Adipose tissue (tissue), 3 donors: ENCODE results near the gene CTBP2. TPM values are rescaled to one million over a fixed set of nuclear protein-coding genes. Genes with fewer than 3 reads are reported as not detected.

Experiments
- H3K27ac ChIP-seq: one replicate; pipeline ENCODE4 v1.5.1; 2013; ENCODE audit warnings: low read depth, low read length
- WGBS, 3 donors: extraction: QIAGEN DNeasy Blood & Tissue Kit; methylation state at CpG; one replicate each; pipeline ENCODE4 v1.1.7; 2013; 5-methylcytosine and 5-hydroxymethylcytosine counted together
- polyA plus RNA-seq, 3 donors: library from polyadenylated mRNA; stranded (reverse); fragments of 200-250 nt; gene quantifications; one replicate each; pipeline ENCODE4 v1.2.3, GENCODE V29; 2013
- donor health status: healthy with polysubstance abuse.
- donor health status: Bipolar disorder and iron deficiency.
- donor health status: healthy.

CTBP2 gene
- polyA plus RNA-seq = 10 to 100 TPM; 18.9 to 29.8 (median 29.5) TPM

DNA sequence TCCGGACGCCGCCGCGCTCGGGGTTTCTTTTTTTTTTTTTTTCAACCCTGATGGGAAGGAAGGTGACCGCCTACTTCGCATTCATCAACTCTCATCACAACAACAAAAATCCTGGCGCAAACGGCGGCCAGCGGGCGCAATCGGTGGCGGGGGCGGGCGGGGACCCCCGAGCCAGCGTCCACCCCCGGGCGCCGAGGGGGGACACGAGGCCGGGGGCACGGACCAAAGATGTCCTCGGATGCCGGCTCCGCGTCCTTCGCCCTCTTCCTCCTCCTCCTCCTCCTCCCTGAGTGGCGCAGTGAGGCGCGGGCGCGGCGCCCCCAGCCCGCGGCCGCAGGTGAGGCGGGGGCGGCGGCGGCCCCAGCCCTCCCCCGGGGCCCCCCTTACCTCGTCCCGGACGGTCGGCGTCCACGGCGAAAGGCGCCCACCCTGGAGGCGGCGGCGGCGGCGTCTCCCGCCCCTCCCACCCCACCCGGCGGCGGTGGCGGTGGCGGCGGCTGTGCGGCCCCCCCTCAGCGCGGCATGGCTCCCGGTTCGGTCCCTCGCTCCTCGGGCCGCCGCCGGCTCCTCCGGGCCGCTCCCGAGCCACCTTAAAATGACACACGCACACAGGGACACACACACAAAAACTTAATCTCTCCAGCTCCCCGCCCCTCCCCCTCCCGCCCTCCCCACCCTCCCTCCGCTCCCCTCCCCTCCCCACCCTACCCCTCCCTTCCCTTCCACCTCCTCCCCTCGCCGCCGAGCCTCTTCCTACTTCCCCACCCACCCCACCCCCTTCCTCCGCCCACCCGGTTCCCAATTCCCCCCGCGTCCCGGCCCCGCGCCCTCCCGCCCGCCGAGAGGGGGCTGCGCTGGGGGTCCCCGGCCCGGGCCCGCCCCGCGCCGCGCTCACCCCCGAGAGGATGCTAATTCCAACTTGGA is at the start of gene CTBP2:
Gene CTBP2 (minus strand): TSS at position 632 of the 924 bp plus-strand sequence.
- H3K27ac ChIP-seq = peak within 1 kb of the TSS; percentile 86
- WGBS, 3 donors = 1% methylated on average over 36 to 98 of the region's 103 CpGs

DNA sequence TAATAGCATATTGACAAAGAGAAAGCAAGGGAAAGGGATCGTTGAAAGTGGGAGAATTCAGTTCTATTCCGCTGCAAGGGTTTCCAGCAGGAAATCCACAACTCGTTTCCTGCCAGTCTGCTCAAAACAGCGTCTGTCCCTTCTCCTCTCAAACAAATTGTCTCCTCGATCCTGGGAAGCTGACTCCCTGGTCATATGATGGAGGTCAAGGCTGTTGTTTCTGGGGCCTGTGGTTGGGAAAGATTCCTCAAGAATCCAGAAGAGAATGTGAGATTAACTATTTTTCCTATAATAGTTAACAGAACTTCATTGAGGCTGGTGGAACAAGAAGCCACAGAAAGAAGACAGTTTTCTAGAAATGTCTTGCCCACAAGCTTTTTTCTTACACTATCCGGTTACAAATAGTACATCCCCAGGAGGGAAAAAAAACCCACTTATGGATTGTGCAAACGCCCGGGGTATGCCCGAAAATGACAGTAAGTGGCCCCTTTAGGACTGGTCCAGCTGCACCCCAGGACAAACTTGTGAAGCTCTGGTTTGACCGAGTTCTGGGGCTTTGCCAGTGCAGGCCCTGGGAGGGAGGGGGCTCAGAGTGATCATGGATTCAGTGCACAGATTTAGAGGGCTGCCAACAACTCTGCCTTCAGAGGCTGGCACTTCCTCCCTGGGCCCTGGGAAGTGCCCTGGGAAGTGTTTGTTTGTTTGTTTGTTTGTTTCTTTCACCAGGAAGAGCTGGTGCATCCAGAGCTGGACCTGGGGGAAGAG is 49.4 kb upstream of the CTBP2 start:
- WGBS, 3 donors = 51 to 79% (median 54%) methylated on average over 10 of the region's 10 CpGs
- H3K27ac ChIP-seq = no peak overlapping the region

DNA sequence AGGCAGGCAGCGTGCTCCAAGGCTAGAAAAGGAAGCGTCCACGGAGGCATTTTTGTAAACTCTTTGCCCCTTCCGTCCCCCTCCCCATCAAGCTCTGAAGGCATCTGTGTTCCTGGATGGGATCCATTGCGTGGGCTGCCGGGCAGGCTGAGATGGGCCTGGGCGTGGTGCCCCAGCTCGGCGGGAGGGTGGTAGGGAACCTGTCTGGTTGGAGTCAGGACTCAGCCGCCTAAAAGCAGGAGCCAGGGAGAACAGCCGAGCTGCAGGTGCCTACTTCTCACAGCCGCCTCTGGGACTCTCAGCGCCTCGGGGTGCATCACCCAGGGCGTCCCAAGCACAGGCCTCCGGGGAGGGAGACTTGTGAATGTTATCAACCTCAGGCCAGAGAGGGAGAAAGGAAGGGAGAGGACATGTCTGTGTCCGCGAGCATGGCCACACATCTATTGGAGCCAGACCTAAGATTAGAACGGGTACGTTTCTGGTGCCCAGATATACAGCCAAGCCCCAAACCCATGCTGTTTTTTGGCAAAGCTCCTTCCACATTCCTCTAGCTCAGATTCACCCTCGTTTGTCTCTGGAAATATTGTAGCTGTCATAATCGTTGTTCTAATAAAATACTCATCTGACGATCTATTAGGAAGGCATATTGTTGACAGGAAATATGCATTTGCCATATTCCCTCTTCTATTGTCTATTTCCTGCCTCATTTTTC is 48.6 kb upstream of the CTBP2 start:
- 77 to 79% (median 79%) methylated on average over 23 of the region's 23 CpGs for WGBS, 3 donors
- H3K27ac ChIP-seq = no peak overlapping the region

DNA sequence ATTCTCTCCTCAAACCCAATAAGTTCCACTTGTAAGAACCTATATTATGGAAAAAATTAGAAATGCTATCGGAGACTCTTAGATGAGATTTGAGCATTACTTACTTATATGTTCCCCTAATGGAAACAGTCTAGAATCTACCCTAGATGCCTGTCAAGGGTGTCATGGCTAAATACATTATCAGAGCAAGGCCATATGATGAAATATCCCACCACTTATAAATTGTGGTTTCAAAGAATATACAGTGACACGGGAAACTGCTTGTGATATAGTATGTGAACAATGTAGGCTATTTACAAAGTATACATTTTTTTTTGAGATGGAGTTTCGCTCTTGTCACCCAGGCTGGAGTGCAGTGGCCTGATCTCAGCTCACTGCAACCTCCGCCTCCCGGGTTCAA is 46.3 kb upstream of the CTBP2 start:
- 89 to 96% (median 92%) methylated on average over 5 of the region's 5 CpGs for WGBS, 3 donors
- H3K27ac ChIP-seq = no peak overlapping the region

DNA sequence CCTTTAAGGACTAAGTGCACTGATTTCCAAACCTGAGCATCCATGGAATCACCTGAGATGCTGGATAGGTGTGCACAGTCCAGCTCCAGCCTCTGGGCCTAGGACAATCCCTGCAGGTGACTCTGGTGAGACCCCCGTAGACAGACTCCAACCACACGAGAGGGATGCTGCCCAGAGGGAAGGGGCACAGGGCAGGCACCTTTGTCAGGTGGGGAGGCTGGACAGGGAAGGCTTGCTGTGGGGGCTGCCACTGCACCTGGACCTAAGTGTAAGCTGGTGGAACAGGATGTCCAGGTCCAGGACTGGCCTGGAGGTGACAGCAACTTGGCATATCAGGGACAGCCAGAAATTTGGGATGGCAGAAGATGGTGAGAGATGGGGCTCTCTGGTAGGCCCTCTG is 45.1 kb upstream of the CTBP2 start:
- 71 to 79% (median 75%) methylated on average over 2 of the region's 2 CpGs for WGBS, 3 donors
- no peak overlapping the region for H3K27ac ChIP-seq

DNA sequence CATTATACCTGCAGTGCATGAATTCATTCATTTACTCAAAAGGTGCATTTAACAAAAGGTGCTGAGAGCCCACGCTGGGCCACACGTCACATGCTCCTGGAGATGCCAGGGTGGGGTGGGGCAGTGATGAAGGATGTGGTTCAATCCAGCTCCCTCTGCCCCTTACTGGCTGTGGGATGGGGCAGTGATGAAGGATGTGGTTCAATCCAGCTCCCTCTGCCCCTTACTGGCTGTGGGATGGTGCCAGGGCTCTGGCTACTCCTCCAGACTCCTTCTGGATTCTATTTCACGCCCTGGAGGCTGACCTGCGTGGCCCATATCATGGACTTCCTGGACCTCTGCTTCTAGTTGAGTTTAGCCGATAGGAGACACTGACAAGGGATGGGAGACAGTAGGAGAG is 44.0 kb upstream of the CTBP2 start:
- WGBS, 3 donors = 78 to 93% (median 88%) methylated on average over 5 of the region's 5 CpGs
- no peak overlapping the region for H3K27ac ChIP-seq

DNA sequence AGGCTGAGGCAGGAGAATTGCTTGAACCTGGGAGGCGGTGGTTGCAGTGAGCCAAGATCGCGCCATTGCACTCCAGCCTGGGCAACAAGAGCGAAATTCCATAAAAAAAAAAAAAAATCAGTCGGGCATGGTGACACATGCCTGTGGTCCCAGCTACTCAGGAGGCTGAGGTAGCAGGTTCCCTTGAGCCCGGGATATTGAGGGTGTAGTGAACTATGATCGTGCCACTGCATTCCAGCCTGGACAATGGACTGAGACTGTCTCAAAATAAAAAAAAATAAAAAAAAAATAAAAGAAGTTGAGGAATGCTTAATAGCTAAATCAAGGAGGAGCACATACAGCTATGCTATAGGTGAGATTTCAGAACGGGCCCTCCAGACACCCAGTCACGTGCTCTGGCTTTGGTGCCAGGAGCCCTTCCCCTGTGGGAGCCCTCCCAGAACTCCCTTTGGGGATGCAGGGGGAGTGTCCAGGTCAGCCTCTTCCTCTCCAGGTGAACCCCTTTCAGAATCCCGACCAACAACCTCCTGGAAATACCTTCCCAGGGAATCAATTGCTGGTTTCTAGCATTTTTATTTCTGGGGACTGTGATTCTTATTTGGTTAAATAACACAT is 42.9 kb upstream of the CTBP2 start:
- H3K27ac ChIP-seq = no peak overlapping the region
- WGBS, 3 donors = 87 to 91% (median 88%) methylated on average over 10 of the region's 10 CpGs

DNA sequence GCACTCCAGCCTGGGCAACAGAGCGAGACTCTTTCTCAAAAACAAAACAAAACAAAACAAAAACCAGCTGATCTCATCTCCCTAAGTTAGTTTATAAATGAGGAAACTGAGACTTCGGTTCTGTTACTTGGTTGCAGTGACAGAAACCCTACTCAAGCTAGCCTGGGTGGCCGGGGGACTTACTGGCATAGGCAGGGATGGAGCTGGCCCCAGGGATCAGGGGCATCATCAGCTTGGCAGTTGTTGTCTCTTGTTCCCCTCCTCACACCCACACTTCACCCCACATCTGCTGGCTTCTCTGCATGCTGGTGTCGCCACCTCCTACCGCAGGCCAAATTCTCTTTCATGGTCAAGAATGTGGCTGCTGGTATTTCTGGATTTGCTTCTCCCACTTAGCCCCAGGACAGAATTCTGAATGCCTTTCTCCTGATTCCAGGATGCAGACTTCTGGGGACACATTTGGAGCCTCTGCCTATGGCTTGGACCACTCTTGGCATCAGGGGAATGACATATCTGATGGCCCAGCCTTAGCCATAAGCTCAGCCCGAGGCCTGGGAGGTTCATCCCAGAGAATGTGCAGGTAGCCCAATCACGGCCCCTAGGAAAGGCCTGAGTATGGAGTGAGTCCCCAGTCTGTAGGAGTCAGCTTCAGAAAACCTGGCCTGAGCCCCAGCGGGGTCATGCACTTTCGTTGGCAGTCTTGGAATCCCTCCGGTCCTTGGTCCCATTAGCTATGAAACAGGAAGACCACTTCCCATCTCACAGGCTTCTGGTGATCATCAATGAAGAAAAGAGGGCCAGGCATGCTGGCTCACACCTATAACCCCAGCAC is 41.6 kb upstream of the CTBP2 start:
- WGBS, 3 donors = 85 to 95% (median 89%) methylated on average over 10 of the region's 10 CpGs
- H3K27ac ChIP-seq = no peak overlapping the region

DNA sequence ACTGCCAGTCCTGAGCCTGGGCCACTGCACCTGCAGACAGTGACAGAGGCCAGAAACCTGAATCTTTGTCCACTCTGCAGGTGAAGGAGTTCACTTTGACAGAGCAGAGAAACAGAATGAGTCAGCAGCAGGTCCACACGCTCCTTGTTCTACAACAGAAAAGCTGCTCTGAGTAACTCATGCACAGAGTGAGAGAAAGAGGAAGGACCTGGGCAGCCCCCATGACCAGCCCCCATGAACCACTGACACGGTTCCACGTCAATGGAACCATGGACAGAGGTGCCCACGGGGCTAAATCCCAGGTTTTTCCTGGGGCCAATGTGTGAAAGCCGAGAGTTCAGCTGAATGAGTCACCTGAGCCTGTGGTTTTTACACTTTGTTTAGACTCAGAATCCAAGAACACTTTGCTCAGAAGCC is 40.8 kb upstream of the CTBP2 start:
- H3K27ac ChIP-seq = no peak overlapping the region
- WGBS, 3 donors = 50 to 71% (median 53%) methylated on average over 5 of the region's 5 CpGs

DNA sequence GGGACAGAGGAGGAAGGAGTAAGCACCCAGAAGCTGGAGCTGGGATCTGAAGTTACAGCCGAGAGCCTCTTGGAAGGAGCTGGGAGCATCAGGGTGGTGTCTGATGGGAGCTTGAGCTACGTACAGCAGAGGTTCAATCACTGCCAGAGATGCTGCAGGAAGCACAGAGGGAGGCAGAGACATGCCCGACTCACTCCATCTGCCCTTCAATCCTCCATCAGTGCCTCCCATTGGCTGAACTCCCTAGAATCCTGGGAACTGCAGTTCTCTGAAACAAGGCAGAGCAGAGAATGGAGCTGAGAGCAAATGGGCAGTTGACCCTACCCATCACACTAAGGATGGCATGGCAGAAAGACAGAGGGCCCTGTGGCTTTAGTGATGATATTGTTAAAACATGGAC is 40.0 kb upstream of the CTBP2 start:
- H3K27ac ChIP-seq = no peak overlapping the region
- 62 to 86% (median 65%) methylated on average over 3 of the region's 3 CpGs for WGBS, 3 donors

DNA sequence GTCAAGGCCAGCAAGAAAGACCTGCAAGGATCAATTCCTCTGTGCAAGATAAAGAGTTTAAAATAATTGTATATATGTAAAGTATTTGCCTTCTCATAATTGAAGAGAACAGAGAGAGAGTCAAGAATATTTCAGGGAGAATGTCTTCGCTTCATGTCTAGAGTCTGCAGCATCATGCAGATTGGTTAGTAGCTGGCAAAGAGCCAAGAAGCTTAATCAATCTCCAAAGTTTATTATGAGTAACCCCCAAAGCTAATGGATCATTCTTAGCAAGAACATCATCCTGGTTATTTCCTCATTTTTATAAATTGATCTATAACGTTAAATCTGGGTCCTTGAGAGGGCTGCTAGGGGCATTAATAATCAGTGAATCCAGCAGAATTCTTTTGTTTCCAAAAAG is 38.9 kb upstream of the CTBP2 start:
- H3K27ac ChIP-seq = no peak overlapping the region
- WGBS, 3 donors = 80 to 88% (median 82%) methylated on average over 2 of the region's 2 CpGs

DNA sequence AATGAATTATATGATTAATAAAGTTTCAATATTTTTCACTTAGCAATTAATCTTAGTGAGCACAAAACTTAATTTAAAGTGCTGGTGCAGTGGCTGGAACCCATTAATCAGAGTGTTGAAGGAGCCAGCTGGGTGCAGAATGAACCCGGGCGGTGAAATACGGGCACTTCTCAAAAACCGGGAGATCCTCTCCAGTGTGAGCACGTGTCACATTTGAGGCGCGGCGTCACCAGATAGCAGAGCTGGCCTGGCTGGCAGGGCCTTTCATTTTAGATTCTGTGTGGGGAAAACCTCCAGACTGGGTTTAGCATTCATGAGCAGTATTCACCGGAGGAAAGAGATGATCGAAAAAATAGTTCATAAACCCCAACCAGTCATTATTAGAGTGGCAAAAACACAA is 34.5 kb upstream of the CTBP2 start:
- no peak overlapping the region for H3K27ac ChIP-seq
- WGBS, 3 donors = 87 to 93% (median 92%) methylated on average over 10 of the region's 10 CpGs

DNA sequence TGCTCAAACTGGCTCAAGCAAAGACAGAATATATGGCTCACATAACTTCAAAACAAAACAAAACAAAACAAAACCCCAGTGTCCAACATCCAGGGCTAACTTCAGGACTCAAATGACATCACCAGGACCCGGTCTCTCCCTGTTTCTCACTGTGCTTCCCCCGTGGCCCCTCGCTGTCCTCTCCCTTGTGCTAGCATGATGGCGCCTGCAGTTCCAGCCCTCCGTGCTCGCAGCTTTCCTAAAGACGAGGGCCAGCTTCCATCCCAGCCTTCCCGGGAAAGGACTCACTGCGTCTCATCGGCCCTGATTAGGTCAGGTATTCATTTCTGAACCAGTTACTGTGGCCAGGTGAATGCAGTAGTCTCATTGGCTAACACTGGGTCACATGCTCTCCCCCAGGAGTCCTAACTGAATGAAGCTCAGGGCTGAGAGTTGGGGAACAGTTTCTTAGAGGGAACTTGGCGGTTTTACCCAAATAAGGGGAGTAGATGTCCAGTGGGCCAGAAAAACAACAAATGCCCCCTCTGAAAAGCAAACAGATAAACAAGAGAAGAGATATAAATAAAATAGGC is 33.0 kb upstream of the CTBP2 start:
- WGBS, 3 donors = 92 to 94% (median 93%) methylated on average over 11 of the region's 11 CpGs

DNA sequence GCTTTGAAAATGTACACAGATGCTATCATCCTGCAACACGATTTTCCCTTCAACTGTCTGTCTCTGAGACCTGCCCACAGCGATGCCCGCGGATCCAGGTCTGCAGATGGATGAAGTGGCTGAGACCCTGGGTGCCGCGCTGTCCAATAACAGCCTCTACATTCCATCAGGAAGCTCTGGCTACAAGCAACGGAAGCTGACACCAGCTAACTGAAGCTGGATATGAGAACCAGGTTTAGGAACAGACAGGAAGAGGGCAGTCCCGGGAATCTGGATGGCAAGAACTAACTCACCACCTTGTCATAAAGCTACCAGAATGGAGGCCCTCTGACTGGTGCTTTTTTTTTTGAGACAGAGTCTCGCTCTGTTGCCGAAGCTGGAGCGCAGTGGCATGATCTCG is 32.3 kb upstream of the CTBP2 start:
- WGBS, 3 donors = 80 to 91% (median 87%) methylated on average over 12 of the region's 12 CpGs

More for the DNA sequence above, 33.0 kb upstream of the CTBP2 start:
- no peak overlapping the region for H3K27ac ChIP-seq

DNA sequence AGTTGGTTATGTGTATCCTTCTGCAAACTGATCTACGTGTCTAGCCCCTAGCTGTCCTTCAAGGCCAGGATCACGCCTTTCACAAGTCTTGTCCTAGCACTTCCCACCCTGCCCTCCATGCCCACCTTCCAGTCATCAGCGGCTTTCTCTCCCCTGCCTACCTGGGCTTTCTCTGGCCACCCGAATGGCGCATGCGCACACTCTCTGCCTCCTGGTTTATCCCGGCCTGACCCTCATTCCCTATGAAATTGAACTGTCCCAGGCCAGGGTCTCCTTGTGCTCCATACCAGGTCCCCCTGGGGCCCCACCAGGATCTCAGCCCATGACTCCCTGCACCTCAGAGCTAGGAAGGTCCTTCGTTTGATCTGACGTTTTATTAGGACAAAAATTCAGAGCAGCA is 31.6 kb upstream of the CTBP2 start:
- no peak overlapping the region for H3K27ac ChIP-seq
- WGBS, 3 donors = 89 to 94% (median 89%) methylated on average over 9 of the region's 9 CpGs

More for the DNA sequence above, 32.3 kb upstream of the CTBP2 start:
- no peak overlapping the region for H3K27ac ChIP-seq

DNA sequence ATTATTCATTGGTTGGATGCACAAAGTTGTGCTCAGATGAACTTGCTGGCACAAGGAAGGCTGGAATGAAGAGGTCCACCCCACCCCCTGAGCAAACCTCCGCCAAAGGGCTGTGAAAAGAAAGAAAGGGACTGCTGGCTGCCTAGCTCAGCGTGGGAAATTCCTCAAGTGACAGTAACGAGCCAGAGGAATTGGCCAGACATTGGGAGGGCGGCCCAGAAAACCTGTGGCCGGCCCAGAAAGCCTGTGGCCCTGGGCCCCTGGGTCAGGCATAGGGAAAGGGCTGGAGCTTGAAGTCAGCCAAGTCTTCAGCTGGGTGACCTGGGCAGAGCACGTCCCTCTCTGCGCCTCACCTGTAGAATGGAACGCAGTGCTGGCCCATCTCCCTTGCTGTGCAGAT is 30.6 kb upstream of the CTBP2 start:
- WGBS, 3 donors = 28 to 86% (median 73%) methylated on average over 8 of the region's 8 CpGs
- no peak overlapping the region for H3K27ac ChIP-seq

DNA sequence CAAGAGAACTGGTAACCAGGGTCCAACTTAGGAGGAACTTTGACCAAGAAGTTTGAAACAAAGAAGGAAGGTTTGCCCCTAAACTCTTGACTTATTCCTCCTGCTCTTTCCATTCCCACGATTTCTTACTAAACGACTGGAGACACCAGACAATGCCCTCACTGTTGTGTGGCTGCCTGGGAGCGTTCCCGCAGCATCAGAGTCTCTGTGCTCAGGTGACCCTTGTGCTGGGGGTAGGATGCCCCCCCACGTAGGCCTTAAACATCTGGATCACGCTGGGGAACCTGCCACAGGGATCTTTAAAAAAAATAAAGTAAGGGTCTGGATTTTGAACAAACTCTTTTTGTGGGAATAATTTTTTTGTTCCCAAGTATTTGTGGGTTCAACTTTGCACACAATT is 30.1 kb upstream of the CTBP2 start:
- 66 to 83% (median 79%) methylated on average over 6 of the region's 6 CpGs for WGBS, 3 donors
- H3K27ac ChIP-seq = no peak overlapping the region
